ENCODE results near the gene TIMM13. TPM values are rescaled to one million over a fixed set of nuclear protein-coding genes. Genes with fewer than 3 reads are reported as not detected.

The TIMM13 gene
- total RNA-seq (2022) = 75.8 and 81.8 TPM in 2 replicates
- percentile 70 among the genes with signal in this experiment for Bru-seq, nascent RNA
- percentile 92 among the genes with signal in this experiment for BruChase-seq, experiment 1, labeled RNA remaining after a 6-hour chase
- percentile 86 among the genes with signal in this experiment for BruChase-seq, experiment 2, labeled RNA remaining after a 2-hour chase
- long read RNA-seq, transcript TIMM13-201 (3 exons, 1,973 nt) = major isoform, 204 of 217 reads
- long read RNA-seq, partial matches to known transcripts = 10 of 217 reads
- long read RNA-seq, other reads (novel, unspliced or antisense) = 3 of 217 reads

DNA sequence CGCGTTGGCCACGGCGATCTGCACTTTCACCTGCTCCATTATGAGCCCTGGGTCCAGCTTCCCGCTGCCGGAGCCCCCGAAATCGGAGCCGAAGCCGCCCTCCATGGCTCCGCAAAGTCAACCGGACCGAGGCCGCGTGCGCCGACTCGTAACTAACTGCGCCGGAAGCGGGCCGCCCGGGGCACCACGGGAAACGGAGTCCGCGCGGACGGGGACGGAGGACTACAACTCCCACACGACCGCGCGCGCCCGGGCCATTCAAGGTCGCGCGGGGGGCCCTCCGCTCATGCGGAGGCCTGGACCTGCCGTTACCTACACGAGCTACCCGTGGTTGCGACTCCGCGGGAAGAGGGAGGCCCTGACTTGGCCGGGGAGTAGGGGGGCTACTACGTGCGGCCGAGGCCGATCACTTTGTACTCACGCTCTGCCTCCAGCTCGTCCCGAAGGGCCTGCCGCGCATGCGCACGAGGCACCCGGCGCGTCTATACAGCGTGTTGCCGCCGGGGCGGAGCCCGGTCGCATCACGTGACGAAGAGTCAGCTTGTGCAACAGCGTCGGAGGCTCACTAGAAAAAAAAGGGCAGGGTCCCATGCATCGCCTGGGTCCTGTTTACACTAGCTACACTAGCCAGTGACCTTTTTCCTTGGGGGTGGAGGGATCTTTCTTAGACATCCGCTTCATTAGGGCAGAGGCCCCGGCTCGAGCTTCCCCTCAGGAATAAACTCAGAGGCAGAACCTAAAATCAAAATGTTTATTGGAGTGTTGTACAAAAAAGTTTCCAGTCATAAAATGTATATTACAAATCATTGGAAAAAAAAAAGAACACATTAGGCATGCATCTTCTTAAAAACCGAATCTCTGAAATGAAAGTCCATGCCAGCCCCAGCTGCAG is at the start of gene TIMM13:
Gene TIMM13, minus strand, starts transcription at position 158 of the 892 bp plus-strand sequence. Its CDS starts 53 bp downstream, at position 105.
- no TSS peak for BruUV-seq (replicated peaks)
- TF ChIP-seq, protein P1, sequence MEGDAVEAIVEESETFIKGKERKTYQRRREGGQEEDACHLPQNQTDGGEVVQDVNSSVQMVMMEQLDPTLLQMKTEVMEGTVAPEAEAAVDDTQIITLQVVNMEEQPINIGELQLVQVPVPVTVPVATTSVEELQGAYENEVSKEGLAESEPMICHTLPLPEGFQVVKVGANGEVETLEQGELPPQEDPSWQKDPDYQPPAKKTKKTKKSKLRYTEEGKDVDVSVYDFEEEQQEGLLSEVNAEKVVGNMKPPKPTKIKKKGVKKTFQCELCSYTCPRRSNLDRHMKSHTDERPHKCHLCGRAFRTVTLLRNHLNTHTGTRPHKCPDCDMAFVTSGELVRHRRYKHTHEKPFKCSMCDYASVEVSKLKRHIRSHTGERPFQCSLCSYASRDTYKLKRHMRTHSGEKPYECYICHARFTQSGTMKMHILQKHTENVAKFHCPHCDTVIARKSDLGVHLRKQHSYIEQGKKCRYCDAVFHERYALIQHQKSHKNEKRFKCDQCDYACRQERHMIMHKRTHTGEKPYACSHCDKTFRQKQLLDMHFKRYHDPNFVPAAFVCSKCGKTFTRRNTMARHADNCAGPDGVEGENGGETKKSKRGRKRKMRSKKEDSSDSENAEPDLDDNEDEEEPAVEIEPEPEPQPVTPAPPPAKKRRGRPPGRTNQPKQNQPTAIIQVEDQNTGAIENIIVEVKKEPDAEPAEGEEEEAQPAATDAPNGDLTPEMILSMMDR (IDR thresholded peaks at IDR 0.05; ENCODE audit: unreplicated experiment) = no peak
- Mint-ChIP-seq H3K27me3 (ENCODE audit: unreplicated experiment) (no peaks in the 10 kb centered on the region), H3K27ac (ENCODE audit: unreplicated experiment) (peak within 1 kb of the TSS; percentile 88), H3K9me3 (ENCODE audit: low read depth, unreplicated experiment) (no peaks in the 10 kb centered on the region), H3K4me3 (ENCODE audit: low read depth, unreplicated experiment) (peak within 1 kb of the TSS; percentile 93), H3K4me1 (ENCODE audit: low read depth, unreplicated experiment) (no peaks in the 10 kb centered on the region), H3K36me3 (ENCODE audit: insufficient read depth, unreplicated experiment) (peaks cover 39% of the 10 kb centered on the region)
- CTCF ChIA-PET = interaction anchor here (0.6 to 1.5 kb wide), 3 partner anchors 183 to 289 kb away, joined by 4 to 6 read pairs (median 5); no protein-coding TSS in a partner anchor
- peak; percentile 91 for DNase-seq
- intact Hi-C loops (cut with micrococcal nuclease; ENCODE audit: unreplicated experiment) = no loop called here

DNA sequence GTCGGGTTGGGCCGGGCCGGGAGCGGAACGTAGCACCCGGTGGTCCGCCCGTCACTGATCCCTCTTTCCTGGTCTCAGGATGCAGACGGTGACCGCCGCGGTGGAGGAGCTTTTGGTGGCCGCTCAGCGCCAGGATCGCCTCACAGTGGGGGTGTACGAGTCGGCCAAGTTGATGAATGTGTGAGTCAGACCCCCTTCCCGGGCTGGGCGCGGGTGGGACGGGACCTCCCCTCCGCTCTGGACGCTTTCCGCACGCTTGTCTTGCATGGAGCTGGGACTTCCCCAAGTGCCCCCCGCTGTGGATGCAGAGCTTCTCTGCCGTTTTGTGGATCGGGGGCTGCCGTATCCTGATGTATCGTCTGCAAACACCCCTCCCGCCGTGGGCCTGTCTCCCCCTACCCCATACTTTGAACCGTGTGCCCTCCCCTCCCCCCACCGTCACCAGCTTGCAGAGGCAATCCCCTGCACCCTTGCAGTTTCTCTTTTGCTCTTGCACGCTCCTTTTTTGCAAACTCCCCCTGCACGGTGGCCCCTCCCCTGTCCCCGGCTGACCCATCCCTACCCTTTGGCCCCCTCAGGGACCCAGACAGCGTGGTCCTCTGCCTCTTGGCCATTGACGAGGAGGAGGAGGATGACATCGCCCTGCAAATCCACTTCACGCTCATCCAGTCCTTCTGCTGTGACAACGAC is 49.2 kb upstream of the TIMM13 start:
- Mint-ChIP-seq H3K9me3 (ENCODE audit: low read depth, unreplicated experiment) (no peaks in the 10 kb centered on the region), H3K36me3 (ENCODE audit: insufficient read depth, unreplicated experiment) (peaks cover 48% of the 10 kb centered on the region), H3K27me3 (ENCODE audit: unreplicated experiment) (peaks cover 11% of the 10 kb centered on the region), H3K4me1 (ENCODE audit: low read depth, unreplicated experiment) (peaks cover 9% of the 10 kb centered on the region), H3K27ac (ENCODE audit: unreplicated experiment) (peak overlapping the region; percentile 93), H3K4me3 (ENCODE audit: low read depth, unreplicated experiment) (peak overlapping the region; percentile 95)
- BruUV-seq (replicated peaks) = TSS peak; percentile 96
- no peak for DNase-seq
- CTCF ChIA-PET = interaction anchor here (0.6 to 4.3 kb wide), 11 partner anchors 13 to 161 kb away, joined by 3 to 61 read pairs (median 3); no protein-coding TSS in a partner anchor
- intact Hi-C loops (cut with micrococcal nuclease; ENCODE audit: unreplicated experiment) = loop anchor here (5.0 kb wide), 1 partner anchor 66 kb away; no protein-coding TSS in a partner anchor
- TF ChIP-seq, protein P1 (IDR thresholded peaks at IDR 0.05; ENCODE audit: unreplicated experiment) = no peak

DNA sequence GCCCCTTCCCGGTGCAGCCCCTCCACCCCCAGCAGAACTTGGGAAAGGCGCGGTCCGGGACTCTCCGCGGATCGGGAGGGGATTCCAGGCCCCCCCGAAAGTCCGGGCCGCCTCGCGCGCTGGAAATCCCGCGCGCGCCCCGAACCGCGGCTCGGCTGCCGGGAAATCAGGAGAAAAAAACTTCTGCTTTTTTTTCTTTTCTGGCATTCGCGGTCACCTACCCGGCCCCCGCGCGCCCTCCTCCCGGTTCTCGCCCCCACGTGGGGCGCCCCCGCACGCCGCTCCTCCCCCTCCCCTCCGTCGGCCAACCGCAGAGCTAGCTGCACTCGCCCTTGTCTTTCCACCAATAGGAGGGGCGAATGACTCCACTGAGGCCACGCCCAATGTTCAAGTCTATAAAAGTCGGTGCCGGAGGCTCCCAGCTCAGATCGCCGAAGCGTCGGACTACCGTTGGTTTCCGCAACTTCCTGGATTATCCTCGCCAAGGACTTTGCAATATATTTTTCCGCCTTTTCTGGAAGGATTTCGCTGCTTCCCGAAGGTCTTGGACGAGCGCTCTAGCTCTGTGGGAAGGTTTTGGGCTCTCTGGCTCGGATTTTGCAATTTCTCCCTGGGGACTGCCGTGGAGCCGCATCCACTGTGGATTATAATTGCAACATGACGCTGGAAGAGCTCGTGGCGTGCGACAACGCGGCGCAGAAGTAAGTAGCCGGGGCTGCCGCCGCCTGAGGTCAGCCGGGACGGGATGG is 48.5 kb upstream of the TIMM13 start, which contains the start of gene GADD45B:
Gene GADD45B, plus strand, starts transcription at position 426 of the 749 bp plus-strand sequence. Its CDS starts 232 bp downstream, at position 658.
- Mint-ChIP-seq H3K27ac (ENCODE audit: unreplicated experiment) (peak within 1 kb of the TSS; percentile 93), H3K27me3 (ENCODE audit: unreplicated experiment) (peaks cover 11% of the 10 kb centered on the region), H3K4me3 (ENCODE audit: low read depth, unreplicated experiment) (peak within 1 kb of the TSS; percentile 95), H3K36me3 (ENCODE audit: insufficient read depth, unreplicated experiment) (peaks cover 48% of the 10 kb centered on the region), H3K4me1 (ENCODE audit: low read depth, unreplicated experiment) (peaks cover 9% of the 10 kb centered on the region), H3K9me3 (ENCODE audit: low read depth, unreplicated experiment) (no peaks in the 10 kb centered on the region)
- BruUV-seq (replicated peaks) = no TSS peak
- peak; percentile 95 for DNase-seq
- CTCF ChIA-PET = interaction anchor here (0.6 to 4.3 kb wide), 10 partner anchors 49 to 161 kb away, joined by 3 to 61 read pairs (median 3); no protein-coding TSS in a partner anchor
- intact Hi-C loops (cut with micrococcal nuclease; ENCODE audit: unreplicated experiment) = loop anchor here (5.0 kb wide), 1 partner anchor 66 kb away; no protein-coding TSS in a partner anchor
- TF ChIP-seq, protein P1 (IDR thresholded peaks at IDR 0.05; ENCODE audit: unreplicated experiment) = no peak
